GM12801 (cell line): ENCODE results near the gene KRTAP5-11.
"Not testable (repeated sequence)": the region's sequence is repeated elsewhere in the genome, so short reads cannot be mapped to it uniquely, and the experiment has no call there.

Experiments used
- TF ChIP-seq, protein P1 (sequence below): IDR thresholded peaks from one replicate; pipeline ENCODE4 v1.5.1; 2011; ENCODE audit warnings: control low read depth; ENCODE audit not compliant: insufficient read length; ENCODE audit errors: extremely low read depth

KRTAP5-11 gene

GRCh38 chr11:71544525-71545214, 38.0 kb downstream of the KRTAP5-11 start:
- TF ChIP-seq, protein P1, sequence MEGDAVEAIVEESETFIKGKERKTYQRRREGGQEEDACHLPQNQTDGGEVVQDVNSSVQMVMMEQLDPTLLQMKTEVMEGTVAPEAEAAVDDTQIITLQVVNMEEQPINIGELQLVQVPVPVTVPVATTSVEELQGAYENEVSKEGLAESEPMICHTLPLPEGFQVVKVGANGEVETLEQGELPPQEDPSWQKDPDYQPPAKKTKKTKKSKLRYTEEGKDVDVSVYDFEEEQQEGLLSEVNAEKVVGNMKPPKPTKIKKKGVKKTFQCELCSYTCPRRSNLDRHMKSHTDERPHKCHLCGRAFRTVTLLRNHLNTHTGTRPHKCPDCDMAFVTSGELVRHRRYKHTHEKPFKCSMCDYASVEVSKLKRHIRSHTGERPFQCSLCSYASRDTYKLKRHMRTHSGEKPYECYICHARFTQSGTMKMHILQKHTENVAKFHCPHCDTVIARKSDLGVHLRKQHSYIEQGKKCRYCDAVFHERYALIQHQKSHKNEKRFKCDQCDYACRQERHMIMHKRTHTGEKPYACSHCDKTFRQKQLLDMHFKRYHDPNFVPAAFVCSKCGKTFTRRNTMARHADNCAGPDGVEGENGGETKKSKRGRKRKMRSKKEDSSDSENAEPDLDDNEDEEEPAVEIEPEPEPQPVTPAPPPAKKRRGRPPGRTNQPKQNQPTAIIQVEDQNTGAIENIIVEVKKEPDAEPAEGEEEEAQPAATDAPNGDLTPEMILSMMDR = no peak

DNA sequence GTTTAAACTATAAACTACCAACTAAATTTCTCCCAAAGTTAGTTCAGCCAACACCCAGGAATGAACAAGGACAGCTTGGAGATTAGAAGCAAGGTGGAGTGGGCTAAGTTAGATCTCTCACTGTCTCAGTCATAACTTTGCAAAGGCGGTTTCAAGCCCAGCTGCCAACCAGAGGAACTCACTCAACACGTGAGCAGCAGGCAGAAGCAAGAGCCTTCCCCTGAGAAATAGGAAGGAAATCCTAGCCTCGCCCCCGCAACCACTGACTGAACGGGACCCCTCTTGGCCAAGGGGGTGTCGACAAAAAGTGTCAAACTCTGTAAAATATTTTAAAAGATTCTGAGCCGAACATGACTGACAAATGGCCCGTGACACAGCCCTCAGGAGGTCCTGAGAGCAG, 38.8 kb downstream of the KRTAP5-11 start:
- TF ChIP-seq, protein P1 = no peak

- TF ChIP-seq, protein P1 = no peak
Observed at GRCh38 chr11:71542879-71543777, 39.5 kb downstream of the KRTAP5-11 start.

GRCh38 chr11:71542382-71542781, 40.3 kb downstream of the KRTAP5-11 start:
- TF ChIP-seq, protein P1 = no peak

DNA sequence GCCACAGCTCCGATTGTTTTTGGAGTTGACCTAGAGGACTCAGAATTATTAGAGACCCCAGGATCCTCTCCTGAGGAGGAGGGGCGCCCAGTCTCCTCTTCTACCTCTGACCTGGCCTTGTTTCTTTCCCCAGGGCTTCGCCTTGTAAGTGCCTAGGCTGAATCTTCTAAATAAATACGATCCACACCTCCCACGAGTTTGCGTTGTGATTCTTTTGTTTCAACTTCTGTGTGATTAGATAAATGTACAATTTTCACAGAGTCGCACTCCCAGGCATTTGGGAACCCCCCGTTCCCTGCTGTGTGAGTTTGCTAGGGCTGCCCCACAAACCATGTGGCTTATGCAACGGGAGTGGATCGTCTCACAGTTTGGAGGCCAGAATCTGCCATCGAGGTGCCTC, 43.7 kb downstream of the KRTAP5-11 start:
- TF ChIP-seq, protein P1 = no peak

GRCh38 chr11:71538666-71538990, 44.0 kb downstream of the KRTAP5-11 start:
- TF ChIP-seq, protein P1 = no peak

DNA sequence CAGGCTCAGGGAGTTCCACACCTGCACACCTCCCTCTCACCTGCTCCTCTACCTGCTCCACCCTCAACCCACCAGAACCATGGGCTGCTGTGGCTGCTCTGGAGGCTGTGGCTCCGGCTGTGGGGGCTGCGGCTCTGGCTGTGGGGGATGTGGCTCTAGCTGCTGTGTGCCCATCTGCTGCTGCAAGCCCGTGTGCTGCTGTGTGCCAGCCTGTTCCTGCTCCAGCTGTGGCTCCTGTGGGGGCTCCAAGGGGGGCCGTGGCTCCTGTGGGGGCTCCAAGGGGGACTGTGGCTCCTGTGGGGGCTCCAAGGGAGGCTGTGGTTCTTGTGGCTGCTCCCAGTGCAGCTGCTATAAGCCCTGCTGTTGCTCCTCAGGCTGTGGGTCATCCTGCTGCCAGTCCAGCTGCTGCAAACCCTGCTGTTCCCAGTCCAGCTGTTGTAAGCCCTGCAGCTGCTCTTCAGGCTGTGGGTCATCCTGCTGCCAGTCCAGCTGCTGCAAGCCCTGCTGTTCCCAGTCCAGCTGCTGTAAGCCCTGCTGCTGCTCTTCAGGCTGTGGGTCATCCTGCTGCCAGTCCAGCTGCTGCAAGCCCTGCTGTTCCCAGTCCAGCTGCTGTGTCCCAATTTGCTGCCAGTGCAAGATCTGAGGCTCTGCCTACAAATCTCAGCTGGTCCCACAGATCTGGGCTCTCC, 44.6 kb downstream of the KRTAP5-11 start, which contains the start of gene KRTAP5-8:
Gene KRTAP5-8 (plus strand): TSS at position 49 of the 689 bp plus-strand sequence. CDS start 31 bp downstream, at position 80.
- TF ChIP-seq, protein P1 = not testable (repeated sequence)
